ENCODE data around the gene ILF3. TPM values are rescaled to one million over a fixed set of nuclear protein-coding genes. Genes with fewer than 3 reads are reported as not detected.
"Not testable (repeated sequence)": the region's sequence is repeated elsewhere in the genome, so short reads cannot be mapped to it uniquely, and the experiment has no call there.

Gene ILF3
- total RNA-seq, 4 donors from 2014 or later, result 122 to 232 (median 159) TPM

GRCh38 chr19:10667867-10668266 is 13.7 kb downstream of the ILF3 start:
- intact Hi-C loops (cut with DNase I), result no loop called here
- peaks cover 7 to 19% of the 10 kb centered on the region in 2 donors for H3K4me1 ChIP-seq
- 57 to 66% methylated on average over 6 of the region's 6 CpGs for WGBS, 2 donors

GRCh38 chr19:10669246-10669645 is 15.1 kb downstream of the ILF3 start:
- no peak for DNase-seq
- no peak for TF ChIP-seq POLR2A (IDR thresholded peaks at IDR 0.05)
- no peak for TF ChIP-seq CTCF (IDR thresholded peaks at IDR 0.05)
- Histone ChIP-seq H3K36me3 (peaks cover 11 to 16% of the 10 kb centered on the region in 2 donors), H3K9me3 (no peaks in the 10 kb centered on the region), H3K27me3 (no peaks in the 10 kb centered on the region), H3K4me1 (peaks cover 0 to 14% of the 10 kb centered on the region in 2 donors), H3K27ac (no peak overlapping the region), H3K4me3 (replicated peaks in 1 of 3) (no peak overlapping the region)
- intact Hi-C loops (cut with DNase I), result no loop called here
- WGBS, 2 donors, result 71 to 80% methylated on average over 6 of the region's 6 CpGs

More at GRCh38 chr19:10667867-10668266, 13.7 kb downstream of the ILF3 start:
- no peak overlapping the region for H3K4me3 ChIP-seq (replicated peaks in 1 of 3)
- H3K9me3 ChIP-seq, result no peaks in the 10 kb centered on the region
- H3K27ac ChIP-seq, result no peak overlapping the region
- no peaks in the 10 kb centered on the region for H3K27me3 ChIP-seq
- TF ChIP-seq CTCF (IDR thresholded peaks at IDR 0.05), result no peak
- TF ChIP-seq POLR2A (IDR thresholded peaks at IDR 0.05), result no peak
- no peak for DNase-seq
- peaks cover 11 to 14% of the 10 kb centered on the region in 2 donors for H3K36me3 ChIP-seq

- no peaks in the 10 kb centered on the region for H3K27me3 ChIP-seq
- H3K4me3 ChIP-seq (replicated peaks in 1 of 3), result no peak overlapping the region
- H3K27ac ChIP-seq, result no peak overlapping the region
- no peaks in the 10 kb centered on the region for H3K9me3 ChIP-seq
- peaks cover 0 to 14% of the 10 kb centered on the region in 2 donors for H3K4me1 ChIP-seq
- WGBS, 2 donors, result 63 to 91% methylated on average over 1 of the region's 1 CpG
- DNase-seq, result no peak
- no peak for TF ChIP-seq POLR2A (IDR thresholded peaks at IDR 0.05)
- TF ChIP-seq CTCF (IDR thresholded peaks at IDR 0.05), result no peak
- intact Hi-C loops (cut with DNase I), result no loop called here
- peaks cover 11 to 16% of the 10 kb centered on the region in 2 donors for H3K36me3 ChIP-seq
Measured at GRCh38 chr19:10670182-10670581, 16.0 kb downstream of the ILF3 start.

GRCh38 chr19:10670876-10671804 is 17.0 kb downstream of the ILF3 start:
- H3K27me3 ChIP-seq, result no peaks in the 10 kb centered on the region
- intact Hi-C loops (cut with DNase I), result no loop called here
- no peak for DNase-seq
- no peak overlapping the region for H3K4me3 ChIP-seq (replicated peaks in 1 of 3)
- peaks cover 0 to 14% of the 10 kb centered on the region in 2 donors for H3K4me1 ChIP-seq
- no peak for TF ChIP-seq POLR2A (IDR thresholded peaks at IDR 0.05)
- TF ChIP-seq CTCF (IDR thresholded peaks at IDR 0.05), result no peak
- H3K9me3 ChIP-seq, result no peaks in the 10 kb centered on the region
- no peak overlapping the region for H3K27ac ChIP-seq
- peaks cover 11 to 16% of the 10 kb centered on the region in 2 donors for H3K36me3 ChIP-seq
- 88 to 89% methylated on average over 21 to 24 of the region's 24 CpGs for WGBS, 2 donors

- H3K36me3 ChIP-seq, result peaks cover 13 to 17% of the 10 kb centered on the region in 2 donors
- DNase-seq; H3K27me3 ChIP-seq; H3K4me3 ChIP-seq (replicated peaks in 1 of 3); H3K9me3 ChIP-seq; H3K27ac ChIP-seq; intact Hi-C loops (cut with DNase I): not testable (repeated sequence)
- peaks cover 0 to 14% of the 10 kb centered on the region in 2 donors for H3K4me1 ChIP-seq
- WGBS, 2 donors, result 91 to 95% methylated on average over 3 of the region's 3 CpGs
Measured at GRCh38 chr19:10671922-10672321, 17.8 kb downstream of the ILF3 start.

- H3K4me3 ChIP-seq (replicated peaks in 1 of 3); H3K27ac ChIP-seq; DNase-seq; H3K27me3 ChIP-seq; intact Hi-C loops (cut with DNase I); H3K9me3 ChIP-seq; H3K4me1 ChIP-seq: not testable (repeated sequence)
- peaks cover 46 to 50% of the 10 kb centered on the region in 2 donors for H3K36me3 ChIP-seq
- 90 to 95% methylated on average over 8 of the region's 8 CpGs for WGBS, 2 donors
Measured at GRCh38 chr19:10675214-10675613, 21.1 kb downstream of the ILF3 start.

Measured in thyroid gland (tissue), 4 donors.